Measurements from ENCODE around the gene OR5K2. TPM values are rescaled to one million over a fixed set of nuclear protein-coding genes. Genes with fewer than 3 reads are reported as not detected.

Gene OR5K2
- total RNA-seq, 3 donors from 2014 or later (not counting 1 experiment from before 2014, with no cell fraction given) = not detected

DNA sequence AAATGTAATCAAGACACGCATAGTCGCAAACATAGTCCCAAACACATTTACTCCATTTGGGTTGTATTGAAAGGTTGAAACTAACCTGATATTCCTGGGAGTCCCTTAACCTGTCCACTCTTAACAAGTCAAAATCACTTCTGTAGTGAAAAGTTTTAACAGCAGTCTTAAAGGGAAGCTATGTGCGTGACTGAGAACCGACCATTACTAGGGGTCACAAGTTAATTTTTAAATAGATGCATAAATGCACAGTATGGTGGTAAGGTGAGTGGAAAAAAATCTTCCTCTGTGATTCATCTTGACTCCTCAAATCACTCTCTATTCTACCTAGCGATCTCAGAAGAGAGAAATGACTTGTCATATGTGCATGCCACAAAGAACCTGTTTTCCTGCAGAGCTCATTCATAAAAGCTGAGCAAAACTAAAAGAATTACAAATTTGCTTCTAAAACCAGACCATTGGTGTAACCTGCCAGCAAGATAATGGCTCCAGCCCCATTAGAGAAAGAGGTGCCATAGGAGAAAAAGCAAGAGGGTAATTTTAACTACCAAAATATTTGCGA is 39.1 kb downstream of the OR5K2 start:
- DNase-seq (no peak), ATAC-seq (no peak)
- Histone ChIP-seq H3K27me3 (ENCODE audit: control insufficient read depth, insufficient read depth, low read length) (no peaks in the 10 kb centered on the region), H3K4me1 (ENCODE audit: control insufficient read depth, insufficient read depth, low read length) (no peaks in the 10 kb centered on the region), H3K27ac (ENCODE audit: low read length) (no peak overlapping the region), H3K36me3 (ENCODE audit: control insufficient read depth, insufficient read depth, low read length) (no peaks in the 10 kb centered on the region), H3K4me3 (ENCODE audit: low read length) (no peak overlapping the region), H3K9me3 (ENCODE audit: control insufficient read depth, insufficient read depth, low read length) (no peaks in the 10 kb centered on the region)
- no peaks in the 10 kb centered on the region for H3K9me3 Mint-ChIP-seq
- no peaks in the 10 kb centered on the region for H3K27me3 Mint-ChIP-seq (ENCODE audit: low read depth in 2 of 2)
- intact Hi-C loops (cut with micrococcal nuclease) = no loop called here
- no peak overlapping the region for H3K27ac Mint-ChIP-seq
- H3K4me3 Mint-ChIP-seq = no peak overlapping the region
- H3K36me3 Mint-ChIP-seq = no peaks in the 10 kb centered on the region
- peaks cover 6% of the 10 kb centered on the region in 2 donors for H3K4me1 Mint-ChIP-seq
- 79% methylated on average over 3 of the region's 6 CpGs for WGBS (ENCODE audit: insufficient coverage)
- TF ChIP-seq, protein P1, sequence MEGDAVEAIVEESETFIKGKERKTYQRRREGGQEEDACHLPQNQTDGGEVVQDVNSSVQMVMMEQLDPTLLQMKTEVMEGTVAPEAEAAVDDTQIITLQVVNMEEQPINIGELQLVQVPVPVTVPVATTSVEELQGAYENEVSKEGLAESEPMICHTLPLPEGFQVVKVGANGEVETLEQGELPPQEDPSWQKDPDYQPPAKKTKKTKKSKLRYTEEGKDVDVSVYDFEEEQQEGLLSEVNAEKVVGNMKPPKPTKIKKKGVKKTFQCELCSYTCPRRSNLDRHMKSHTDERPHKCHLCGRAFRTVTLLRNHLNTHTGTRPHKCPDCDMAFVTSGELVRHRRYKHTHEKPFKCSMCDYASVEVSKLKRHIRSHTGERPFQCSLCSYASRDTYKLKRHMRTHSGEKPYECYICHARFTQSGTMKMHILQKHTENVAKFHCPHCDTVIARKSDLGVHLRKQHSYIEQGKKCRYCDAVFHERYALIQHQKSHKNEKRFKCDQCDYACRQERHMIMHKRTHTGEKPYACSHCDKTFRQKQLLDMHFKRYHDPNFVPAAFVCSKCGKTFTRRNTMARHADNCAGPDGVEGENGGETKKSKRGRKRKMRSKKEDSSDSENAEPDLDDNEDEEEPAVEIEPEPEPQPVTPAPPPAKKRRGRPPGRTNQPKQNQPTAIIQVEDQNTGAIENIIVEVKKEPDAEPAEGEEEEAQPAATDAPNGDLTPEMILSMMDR (IDR thresholded peaks at IDR 0.05) = no peak

DNA sequence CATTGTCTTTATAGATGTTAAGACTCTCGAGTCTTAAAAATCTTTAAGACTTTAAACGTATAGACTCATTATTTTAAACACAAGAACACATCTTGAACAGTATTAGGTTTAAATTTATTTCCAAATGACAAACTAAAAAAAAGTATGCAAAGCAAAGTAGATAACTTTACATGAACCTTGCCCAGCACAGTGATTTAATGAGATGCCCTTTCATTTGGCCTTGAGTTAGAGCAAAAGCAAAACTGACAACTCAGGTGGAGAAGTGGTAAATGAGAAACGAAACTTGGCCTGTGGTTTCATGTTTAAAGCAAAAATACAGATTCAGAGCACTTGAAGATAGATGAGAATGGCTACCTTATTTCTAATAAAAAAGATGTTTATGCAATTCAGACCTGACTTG is 42.9 kb downstream of the OR5K2 start:
- no peaks in the 10 kb centered on the region for H3K27me3 ChIP-seq (ENCODE audit: control insufficient read depth, insufficient read depth, low read length)
- intact Hi-C loops (cut with micrococcal nuclease) = no loop called here
- no peaks in the 10 kb centered on the region for H3K4me1 ChIP-seq (ENCODE audit: control insufficient read depth, insufficient read depth, low read length)
- no peak overlapping the region for H3K4me3 Mint-ChIP-seq
- H3K4me3 ChIP-seq (ENCODE audit: low read length) = no peak overlapping the region
- H3K27me3 Mint-ChIP-seq (ENCODE audit: low read depth in 2 of 2) = no peaks in the 10 kb centered on the region
- peaks cover 6% of the 10 kb centered on the region in 2 donors for H3K4me1 Mint-ChIP-seq
- no peaks in the 10 kb centered on the region for H3K9me3 ChIP-seq (ENCODE audit: control insufficient read depth, insufficient read depth, low read length)
- H3K36me3 ChIP-seq (ENCODE audit: control insufficient read depth, insufficient read depth, low read length) = no peaks in the 10 kb centered on the region
- H3K27ac ChIP-seq (ENCODE audit: low read length) = no peak overlapping the region
- TF ChIP-seq, protein P1 (IDR thresholded peaks at IDR 0.05) = no peak
- no peaks in the 10 kb centered on the region for H3K9me3 Mint-ChIP-seq
- peak; percentile 31 to 56 (median 46) for ATAC-seq
- DNase-seq = peak in 1 of 2 donors; percentile 55
- peak overlapping the region in 1 of 2 donors; percentile 3 for H3K27ac Mint-ChIP-seq
- 5% methylated on average over 1 of the region's 3 CpGs for WGBS (ENCODE audit: insufficient coverage)
- H3K36me3 Mint-ChIP-seq = no peaks in the 10 kb centered on the region

DNA sequence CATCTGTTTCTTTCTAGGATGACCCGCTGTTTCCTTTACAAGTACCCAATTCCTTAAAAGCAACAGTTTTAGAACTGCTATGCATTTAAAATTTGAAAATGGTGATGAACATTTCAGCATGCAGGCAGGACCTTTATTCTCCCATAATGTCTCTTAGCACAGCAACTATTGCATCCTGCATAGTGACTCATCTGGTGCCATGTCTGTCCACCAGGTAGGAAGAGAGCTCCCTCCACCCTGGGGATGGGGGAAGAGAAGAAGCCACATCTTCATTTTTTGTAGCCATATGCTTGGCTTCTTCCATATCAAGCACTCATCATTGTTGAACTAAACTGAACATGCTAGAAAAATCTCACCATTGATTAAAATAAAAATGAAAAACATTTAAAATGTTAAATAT is 44.2 kb downstream of the OR5K2 start:
- Mint-ChIP-seq H3K36me3 (no peaks in the 10 kb centered on the region), H3K4me3 (no peak overlapping the region), H3K27me3 (ENCODE audit: low read depth in 2 of 2) (no peaks in the 10 kb centered on the region), H3K9me3 (no peaks in the 10 kb centered on the region), H3K27ac (no peak overlapping the region), H3K4me1 (peaks cover 12 to 14% of the 10 kb centered on the region in 2 donors)
- ATAC-seq = no peak
- Histone ChIP-seq H3K9me3 (ENCODE audit: control insufficient read depth, insufficient read depth, low read length) (no peaks in the 10 kb centered on the region), H3K4me3 (ENCODE audit: low read length) (no peak overlapping the region), H3K27me3 (ENCODE audit: control insufficient read depth, insufficient read depth, low read length) (no peaks in the 10 kb centered on the region), H3K27ac (ENCODE audit: low read length) (no peak overlapping the region), H3K36me3 (ENCODE audit: control insufficient read depth, insufficient read depth, low read length) (no peaks in the 10 kb centered on the region), H3K4me1 (ENCODE audit: control insufficient read depth, insufficient read depth, low read length) (no peaks in the 10 kb centered on the region)
- no CpG with 5 or more reads among the region's 1 CpG for WGBS (ENCODE audit: insufficient coverage)
- no peak for DNase-seq
- intact Hi-C loops (cut with micrococcal nuclease) = no loop called here
- TF ChIP-seq, protein P1 (IDR thresholded peaks at IDR 0.05) = no peak

DNA sequence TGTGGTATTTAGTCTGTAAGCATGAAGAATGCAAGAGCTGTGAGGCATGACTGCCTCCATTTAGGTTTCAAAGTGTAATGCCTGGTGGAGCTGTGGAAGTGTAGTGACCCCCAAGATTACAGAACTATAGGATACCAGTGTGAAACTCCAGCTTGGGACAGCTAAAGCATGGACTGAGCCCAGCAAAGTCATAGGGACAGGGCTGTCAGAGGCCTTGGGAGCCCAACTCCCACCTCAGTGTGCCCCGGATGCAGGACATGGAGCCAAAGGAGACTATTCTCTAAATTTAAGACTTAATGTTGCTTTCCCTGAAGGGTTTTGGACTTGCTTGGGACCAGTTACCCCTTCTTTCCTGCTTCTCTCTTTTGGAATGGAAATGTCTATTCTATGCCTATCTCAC is 45.1 kb downstream of the OR5K2 start:
- no peaks in the 10 kb centered on the region for H3K36me3 ChIP-seq (ENCODE audit: control insufficient read depth, insufficient read depth, low read length)
- TF ChIP-seq, protein P1 (IDR thresholded peaks at IDR 0.05) = no peak
- intact Hi-C loops (cut with micrococcal nuclease) = no loop called here
- H3K4me3 ChIP-seq (ENCODE audit: low read length) = no peak overlapping the region
- H3K4me1 ChIP-seq (ENCODE audit: control insufficient read depth, insufficient read depth, low read length) = no peaks in the 10 kb centered on the region
- no peaks in the 10 kb centered on the region for H3K9me3 ChIP-seq (ENCODE audit: control insufficient read depth, insufficient read depth, low read length)
- no peak overlapping the region for H3K4me3 Mint-ChIP-seq
- no peaks in the 10 kb centered on the region for H3K27me3 ChIP-seq (ENCODE audit: control insufficient read depth, insufficient read depth, low read length)
- H3K27me3 Mint-ChIP-seq (ENCODE audit: low read depth in 2 of 2) = no peaks in the 10 kb centered on the region
- H3K36me3 Mint-ChIP-seq = no peaks in the 10 kb centered on the region
- no peak overlapping the region for H3K27ac ChIP-seq (ENCODE audit: low read length)
- H3K27ac Mint-ChIP-seq = no peak overlapping the region
- H3K4me1 Mint-ChIP-seq = peaks cover 12 to 14% of the 10 kb centered on the region in 2 donors
- DNase-seq (no peak), ATAC-seq (no peak)
- H3K9me3 Mint-ChIP-seq = no peaks in the 10 kb centered on the region
- 100% methylated on average over 1 of the region's 1 CpG for WGBS (ENCODE audit: insufficient coverage)
